GM19193 (cell line): Measurements from ENCODE around the gene ABCA4.

Experiments
- POLR2A ChIP-seq: IDR thresholded peaks from 4 replicates; pipeline ENCODE4 v1.6.1; 2011; ENCODE audit not compliant: insufficient read depth, insufficient read length; ENCODE audit errors: extremely low read depth

Gene ABCA4

DNA sequence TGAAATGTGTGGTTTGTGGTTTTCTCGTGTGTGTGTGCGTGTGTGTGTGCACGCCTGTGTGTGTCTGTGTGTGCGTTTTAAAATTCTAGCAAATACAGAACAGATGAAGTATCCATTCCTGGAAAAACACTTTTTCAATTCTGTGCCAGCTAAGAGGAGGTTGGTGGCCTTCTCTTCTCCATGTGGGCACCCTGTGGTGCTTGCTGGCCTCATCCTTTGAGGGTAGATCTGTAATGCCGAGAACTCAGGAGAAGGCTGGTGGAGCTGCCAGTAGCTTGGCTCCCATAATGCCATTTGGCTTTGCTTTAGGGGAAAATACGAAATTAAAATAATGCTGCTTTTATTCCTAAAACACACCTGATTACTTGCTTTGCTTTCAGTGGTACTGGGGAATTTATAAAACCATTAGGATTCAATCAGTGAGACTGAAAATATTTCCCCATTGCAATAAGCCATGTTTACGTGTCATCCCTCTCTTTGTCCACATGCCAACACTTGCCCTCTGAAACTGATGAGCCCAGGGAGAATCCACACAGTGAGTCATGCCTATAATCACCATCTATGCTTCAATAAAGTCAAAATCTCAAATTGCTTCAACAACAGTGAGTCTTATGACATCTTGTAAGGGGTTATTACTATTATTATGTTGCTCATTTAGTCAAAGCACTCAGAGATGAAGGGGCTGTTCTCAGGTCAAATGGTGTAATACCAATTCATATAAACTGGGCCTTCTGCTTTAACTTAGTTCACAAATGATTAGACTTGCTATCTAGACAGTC, 39.2 kb downstream of the ABCA4 start:
- no peak for TF ChIP-seq POLR2A

DNA sequence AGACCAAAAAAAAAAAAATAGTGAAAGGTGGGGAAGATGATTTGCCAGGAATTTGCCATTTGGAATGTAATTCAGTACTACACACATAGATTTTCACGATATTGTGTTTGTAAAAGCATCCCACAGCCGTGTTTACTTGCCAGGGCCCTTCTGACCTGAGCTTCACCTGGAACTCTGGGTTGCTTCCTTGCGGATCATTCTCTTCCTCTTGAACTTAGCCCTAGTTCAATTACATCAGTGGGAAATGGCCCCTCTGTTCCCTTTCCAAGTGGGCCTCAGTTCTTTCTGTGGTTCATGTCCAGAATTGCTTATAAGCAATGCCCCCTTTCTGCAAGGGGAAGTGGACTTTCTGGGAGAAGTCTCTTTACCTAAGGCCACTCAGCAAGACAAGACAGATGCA, 41.0 kb downstream of the ABCA4 start:
- TF ChIP-seq POLR2A, result no peak

DNA sequence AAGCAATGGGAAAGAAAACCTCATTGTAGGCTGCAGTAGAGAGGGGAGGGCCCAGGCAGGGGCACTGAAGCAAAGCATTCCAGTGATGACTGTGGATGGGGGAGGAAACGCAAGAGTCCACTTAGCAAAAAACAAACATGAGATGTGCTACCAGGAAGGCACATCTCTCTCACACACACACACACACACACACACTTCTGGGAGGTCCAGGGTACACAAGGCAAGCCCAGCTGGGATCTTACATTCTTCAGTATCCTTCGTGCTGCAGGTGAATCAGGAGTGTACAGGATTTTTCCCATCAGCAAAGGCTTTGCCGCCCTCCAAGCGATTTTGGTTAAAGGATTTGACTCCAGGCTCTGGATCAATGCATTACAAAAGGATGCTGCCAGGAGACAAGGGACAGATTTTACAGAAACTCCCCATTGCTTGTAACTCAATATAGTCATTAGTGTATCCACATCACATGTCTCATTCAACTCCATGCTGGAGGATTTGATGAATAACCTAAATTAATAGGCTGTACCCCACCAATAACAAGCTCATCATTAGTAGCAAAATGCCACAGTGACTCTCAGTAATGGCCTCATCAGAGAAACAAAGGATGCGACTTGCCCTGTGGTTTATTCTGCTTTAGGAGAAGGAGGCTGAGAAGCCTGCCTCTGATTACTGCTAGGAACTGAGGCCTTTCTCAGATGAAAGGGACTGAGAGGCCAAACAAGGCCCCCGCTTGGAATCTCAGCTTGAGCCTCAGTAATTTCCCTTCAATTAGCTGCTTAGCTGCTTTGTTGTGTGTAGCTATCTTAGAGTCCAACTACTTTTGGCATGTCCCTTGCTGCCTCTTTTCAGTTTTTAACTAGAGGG, 41.6 kb downstream of the ABCA4 start:
- TF ChIP-seq POLR2A, result no peak

DNA sequence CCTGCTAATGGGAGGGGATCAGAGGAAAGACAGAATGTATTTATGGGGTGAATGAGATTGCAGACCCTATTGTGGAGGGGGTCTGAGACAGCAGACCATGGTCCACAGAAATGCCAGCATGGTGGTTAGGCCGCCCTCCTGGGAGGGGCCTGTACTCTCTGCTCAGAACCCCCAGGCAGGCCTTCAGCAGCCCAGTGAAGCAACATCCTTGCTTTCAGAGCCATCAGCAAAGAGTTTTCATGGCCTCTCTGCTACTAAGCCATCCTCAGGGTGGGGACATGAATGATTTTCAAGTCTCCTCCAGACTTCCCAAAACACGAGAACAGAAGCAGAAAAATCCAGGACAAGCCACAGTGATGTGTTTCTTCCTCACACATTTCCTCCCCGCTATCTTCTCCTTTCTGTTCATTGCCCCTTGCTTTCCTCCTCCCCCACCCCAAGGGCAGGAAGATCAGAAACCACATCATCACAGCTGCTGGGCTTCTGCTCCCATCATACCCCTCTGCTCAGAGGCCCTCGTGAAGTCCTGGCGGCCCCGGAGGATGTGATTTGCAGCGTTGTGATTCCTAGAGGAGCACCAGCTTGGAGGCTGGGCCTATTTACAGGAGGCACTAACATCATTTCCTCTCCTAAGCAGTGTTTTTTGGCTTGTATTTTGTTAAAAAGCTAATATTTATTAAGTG, 48.0 kb downstream of the ABCA4 start:
- no peak for TF ChIP-seq POLR2A

DNA sequence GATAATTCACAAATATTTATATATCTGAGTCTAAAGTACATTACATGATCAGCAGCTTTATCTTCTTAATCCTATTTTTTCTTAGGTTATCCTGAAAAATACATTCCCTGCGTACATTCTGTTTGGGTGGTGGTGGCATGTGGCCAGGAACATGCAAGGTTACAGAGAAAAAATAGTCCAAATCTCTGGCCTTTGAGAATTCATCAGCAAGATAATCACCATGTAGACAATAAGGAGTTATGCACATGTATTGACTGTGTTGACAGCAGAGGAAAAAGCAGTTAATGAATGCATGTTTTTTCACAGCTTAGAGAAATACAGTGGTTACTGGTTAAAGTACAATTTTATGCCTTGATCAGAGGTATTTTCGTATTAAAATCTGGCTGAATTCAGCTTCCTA, 49.0 kb downstream of the ABCA4 start:
- TF ChIP-seq POLR2A, result no peak

DNA sequence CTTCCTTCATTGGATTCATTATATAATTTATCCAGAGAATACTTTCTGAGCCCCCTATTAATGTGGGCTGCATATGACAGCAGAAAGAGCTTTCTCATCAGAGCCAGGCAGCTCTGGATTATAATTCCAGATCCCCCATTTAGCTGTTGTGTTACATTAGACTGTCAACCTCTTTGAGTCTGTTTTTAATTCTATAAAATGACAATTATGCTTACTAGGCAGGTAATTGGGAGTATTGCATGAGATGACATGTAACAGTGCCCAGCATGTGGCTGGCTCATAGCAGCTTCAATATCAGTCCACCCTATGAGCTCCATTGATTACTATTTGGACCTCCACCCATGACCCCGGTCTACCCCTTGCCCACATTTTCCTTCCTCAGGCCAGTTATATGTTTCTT, 49.6 kb downstream of the ABCA4 start:
- no peak for TF ChIP-seq POLR2A

DNA sequence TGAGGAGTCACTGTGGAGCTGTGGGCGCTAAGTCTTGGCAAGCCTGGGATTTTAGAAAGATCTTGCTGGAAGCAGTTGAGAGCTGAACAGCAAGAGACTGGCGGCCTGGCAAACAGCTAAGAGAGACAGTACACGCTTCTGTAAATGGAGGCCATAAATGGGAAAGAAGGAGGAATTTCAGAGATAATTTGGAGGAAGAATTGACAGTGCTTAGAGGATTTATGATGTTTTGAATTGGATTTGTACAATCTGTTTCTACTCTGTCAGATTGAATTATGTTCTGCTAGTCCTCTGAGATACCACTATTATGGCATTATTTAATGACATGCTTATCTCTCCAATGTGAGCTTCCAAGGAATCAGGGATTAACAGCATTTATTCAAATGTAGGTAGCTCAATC, 50.1 kb downstream of the ABCA4 start:
- TF ChIP-seq POLR2A, result no peak

DNA sequence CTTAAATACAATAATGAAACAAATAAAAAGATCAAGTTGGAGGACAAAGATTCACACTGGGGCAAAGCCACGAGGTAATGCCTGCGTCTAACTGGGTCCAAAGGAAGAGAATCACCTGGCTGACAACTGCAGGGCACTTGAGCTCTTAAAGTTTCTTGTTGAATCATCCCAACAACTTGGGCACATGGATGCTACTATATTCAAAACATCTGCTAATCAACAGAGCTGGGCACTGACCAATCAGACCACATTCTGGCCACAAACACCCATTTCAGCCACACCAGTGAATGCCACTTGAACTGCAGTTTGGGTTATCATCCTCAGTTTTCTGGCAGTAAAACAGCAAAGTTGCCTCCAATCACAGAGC, 51.0 kb downstream of the ABCA4 start:
- no peak for TF ChIP-seq POLR2A

DNA sequence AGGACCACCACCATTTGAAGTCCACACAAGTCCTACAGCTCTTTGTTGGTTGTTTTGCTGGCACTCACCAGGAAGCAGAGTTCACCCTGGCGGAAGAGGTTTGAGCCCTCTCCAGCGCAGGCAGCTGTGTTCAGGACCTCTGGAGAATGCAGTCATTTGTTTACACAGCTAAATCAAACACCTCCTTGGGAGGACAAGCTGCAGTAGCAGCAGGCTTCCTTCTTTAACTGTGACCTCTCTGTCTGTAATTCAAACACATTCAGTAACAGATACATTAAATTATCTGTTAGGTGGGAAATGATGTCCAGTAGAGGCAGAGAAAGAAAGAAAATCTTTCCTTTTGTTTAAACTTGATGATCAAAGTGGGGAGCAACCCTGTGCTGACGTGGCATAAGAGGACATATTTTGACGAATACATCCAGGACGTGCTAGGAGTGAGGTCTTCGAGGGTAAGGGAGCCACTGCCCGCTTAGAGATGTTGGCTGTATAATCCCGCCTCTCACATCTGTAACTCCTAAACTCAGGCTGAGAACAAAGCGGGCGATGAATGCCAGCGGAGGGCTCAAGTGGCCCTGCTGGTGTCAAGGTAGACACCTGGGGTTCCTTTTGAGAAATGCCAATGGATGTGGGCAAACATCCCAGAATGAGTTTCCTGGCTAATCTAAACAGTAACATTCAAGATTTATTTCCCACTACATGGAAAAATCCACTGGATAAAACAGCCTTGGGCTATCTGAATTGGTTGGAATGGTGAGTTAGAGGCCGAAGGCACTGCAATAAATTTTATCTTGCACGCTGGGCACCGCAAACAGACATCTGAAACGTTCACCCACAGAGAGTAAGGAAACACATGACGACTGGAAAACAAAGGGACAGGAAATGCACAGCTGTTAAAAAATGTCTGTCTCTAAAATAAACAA, 51.7 kb downstream of the ABCA4 start:
- TF ChIP-seq POLR2A, result no peak

DNA sequence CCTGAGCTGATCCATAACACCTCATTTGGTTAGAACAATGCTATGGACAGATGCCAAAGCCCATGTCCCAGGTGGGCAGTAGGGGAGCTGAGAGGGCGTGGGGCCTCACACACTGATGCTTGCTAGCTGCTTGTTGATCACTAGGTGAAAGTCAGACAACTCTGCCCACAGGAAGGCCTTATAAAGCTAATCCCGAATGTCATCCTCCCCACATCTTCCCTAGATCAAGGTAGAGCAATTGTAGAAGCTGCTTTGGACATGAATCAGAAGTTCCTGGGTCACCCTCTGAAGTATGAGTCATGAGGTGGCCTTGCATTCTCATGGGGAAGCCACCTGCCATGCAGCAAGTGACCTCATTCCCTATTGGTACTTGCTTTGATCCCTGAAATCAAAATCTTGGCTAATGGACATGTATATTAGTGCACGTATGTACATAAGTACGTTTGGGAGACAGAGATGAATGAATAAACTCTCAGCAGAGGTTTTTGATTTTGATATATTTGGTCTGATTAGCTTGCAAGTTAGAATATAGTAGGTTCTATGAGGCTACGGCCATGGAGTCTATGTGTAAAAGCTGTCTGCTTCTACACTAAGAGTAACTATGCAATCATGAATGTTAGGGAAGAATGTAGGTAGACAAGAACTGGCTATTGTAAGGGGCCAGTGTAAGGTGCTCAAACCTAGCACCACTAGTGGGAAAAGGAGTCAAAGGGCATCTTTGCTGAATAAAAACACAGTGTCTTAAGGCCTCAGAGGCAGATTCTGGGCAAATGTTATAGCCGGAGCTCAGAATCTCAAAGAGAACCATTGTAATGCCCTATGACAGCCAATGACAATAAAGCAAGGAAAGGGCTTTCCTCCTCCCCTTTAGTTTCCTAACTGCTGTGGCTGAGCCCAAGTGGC, 52.6 kb downstream of the ABCA4 start:
- no peak for TF ChIP-seq POLR2A

DNA sequence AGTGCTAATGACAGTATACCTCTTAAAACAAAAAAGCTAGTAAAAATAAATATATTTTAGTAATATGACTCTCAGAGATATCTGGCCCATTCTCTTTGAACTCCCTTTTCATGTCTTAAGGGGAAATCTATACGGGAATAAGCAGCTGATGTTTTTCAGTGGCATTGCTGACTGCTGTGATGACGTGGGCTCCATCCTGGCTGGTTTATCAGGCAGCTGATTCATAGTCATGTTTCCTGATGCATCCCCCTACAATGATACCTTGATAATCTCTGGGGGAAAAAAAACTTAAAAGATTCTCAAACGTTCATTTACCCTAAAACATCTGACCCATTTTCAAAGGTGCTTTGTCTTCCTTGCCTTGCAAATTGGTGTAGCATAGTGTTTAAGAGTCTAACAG, 53.8 kb downstream of the ABCA4 start:
- TF ChIP-seq POLR2A, result no peak

DNA sequence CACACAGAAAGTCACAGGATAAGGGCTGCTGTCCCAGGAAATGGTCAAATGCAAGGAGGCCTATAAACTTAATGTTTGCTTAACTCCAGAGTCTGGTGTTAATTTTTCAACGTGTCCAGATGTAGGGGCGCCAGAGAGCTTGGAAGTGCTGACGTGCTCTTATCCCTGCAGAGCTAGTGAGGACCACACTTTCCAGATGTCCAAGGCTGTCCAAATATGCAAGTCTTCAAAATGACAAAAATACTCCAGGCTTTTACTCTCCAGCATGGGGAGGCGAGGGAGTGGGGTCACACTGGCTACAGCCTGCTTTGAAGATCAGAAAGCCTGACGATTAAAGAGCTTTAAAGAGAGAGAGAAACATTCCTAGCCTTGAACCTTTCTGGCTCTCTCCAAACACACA, 57.6 kb downstream of the ABCA4 start:
- TF ChIP-seq POLR2A, result no peak
